ENCODE results near the gene SPG7. TPM values are rescaled to one million over a fixed set of nuclear protein-coding genes. Genes with fewer than 3 reads are reported as not detected.

Gene SPG7
- total RNA-seq, 4 donors from 2014 or later: 66.6 to 208 (median 144) TPM

- intact Hi-C loops (cut with DNase I; ENCODE audit: low total_unique reads): no loop called here
Measured at GRCh38 chr16:89466920-89467319, 41.3 kb upstream of the SPG7 start.

GRCh38 chr16:89467382-89467781 lies 40.8 kb upstream of the SPG7 start:
- peaks cover 1 to 7% of the 10 kb centered on the region in 2 donors for H3K4me1 ChIP-seq
- intact Hi-C loops (cut with DNase I; ENCODE audit: low total_unique reads): no loop called here

More at GRCh38 chr16:89466920-89467319, 41.3 kb upstream of the SPG7 start:
- Histone ChIP-seq H3K9me3 (no peaks in the 10 kb centered on the region), H3K36me3 (no peaks in the 10 kb centered on the region), H3K4me3 (no peak overlapping the region), H3K27ac (no peak overlapping the region), H3K27me3 (no peaks in the 10 kb centered on the region), H3K4me1 (peaks cover 0 to 7% of the 10 kb centered on the region in 2 donors)
- DNase-seq: no peak
- TF ChIP-seq, protein P1, sequence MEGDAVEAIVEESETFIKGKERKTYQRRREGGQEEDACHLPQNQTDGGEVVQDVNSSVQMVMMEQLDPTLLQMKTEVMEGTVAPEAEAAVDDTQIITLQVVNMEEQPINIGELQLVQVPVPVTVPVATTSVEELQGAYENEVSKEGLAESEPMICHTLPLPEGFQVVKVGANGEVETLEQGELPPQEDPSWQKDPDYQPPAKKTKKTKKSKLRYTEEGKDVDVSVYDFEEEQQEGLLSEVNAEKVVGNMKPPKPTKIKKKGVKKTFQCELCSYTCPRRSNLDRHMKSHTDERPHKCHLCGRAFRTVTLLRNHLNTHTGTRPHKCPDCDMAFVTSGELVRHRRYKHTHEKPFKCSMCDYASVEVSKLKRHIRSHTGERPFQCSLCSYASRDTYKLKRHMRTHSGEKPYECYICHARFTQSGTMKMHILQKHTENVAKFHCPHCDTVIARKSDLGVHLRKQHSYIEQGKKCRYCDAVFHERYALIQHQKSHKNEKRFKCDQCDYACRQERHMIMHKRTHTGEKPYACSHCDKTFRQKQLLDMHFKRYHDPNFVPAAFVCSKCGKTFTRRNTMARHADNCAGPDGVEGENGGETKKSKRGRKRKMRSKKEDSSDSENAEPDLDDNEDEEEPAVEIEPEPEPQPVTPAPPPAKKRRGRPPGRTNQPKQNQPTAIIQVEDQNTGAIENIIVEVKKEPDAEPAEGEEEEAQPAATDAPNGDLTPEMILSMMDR (IDR thresholded peaks at IDR 0.05): no peak
- no peak for TF ChIP-seq POLR2A (IDR thresholded peaks at IDR 0.05)

DNA sequence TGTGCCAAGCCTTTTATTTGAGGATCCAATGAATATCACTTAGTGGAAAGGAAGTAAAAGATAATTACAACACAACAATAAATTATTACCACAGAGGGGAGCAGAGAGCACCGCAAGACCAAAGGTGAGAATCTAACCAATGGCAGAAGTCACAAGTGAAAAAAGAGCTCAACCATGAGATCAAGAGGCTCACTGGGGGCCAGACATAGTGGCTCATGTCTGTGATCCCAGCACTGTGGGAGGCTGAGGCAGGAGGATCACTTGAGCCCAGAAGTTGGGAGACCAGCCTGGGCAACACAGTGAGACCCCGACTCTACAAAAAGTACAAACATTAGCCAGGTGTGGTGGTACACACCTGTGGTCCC lies 35.5 kb upstream of the SPG7 start:
- Histone ChIP-seq H3K27me3 (no peaks in the 10 kb centered on the region), H3K27ac (no peak overlapping the region), H3K4me3 (no peak overlapping the region), H3K9me3 (no peaks in the 10 kb centered on the region), H3K4me1 (peaks cover 2 to 3% of the 10 kb centered on the region in 2 donors), H3K36me3 (no peaks in the 10 kb centered on the region)
- DNase-seq: no peak
- intact Hi-C loops (cut with DNase I; ENCODE audit: low total_unique reads): no loop called here
- TF ChIP-seq POLR2A (IDR thresholded peaks at IDR 0.05): no peak
- TF ChIP-seq, protein P1 (IDR thresholded peaks at IDR 0.05): no peak

More at GRCh38 chr16:89467382-89467781, 40.8 kb upstream of the SPG7 start:
- Histone ChIP-seq H3K27ac (no peak overlapping the region), H3K36me3 (no peaks in the 10 kb centered on the region), H3K4me3 (no peak overlapping the region), H3K27me3 (no peaks in the 10 kb centered on the region), H3K9me3 (no peaks in the 10 kb centered on the region)
- DNase-seq: no peak
- TF ChIP-seq, protein P1 (IDR thresholded peaks at IDR 0.05): no peak
- TF ChIP-seq POLR2A (IDR thresholded peaks at IDR 0.05): no peak

GRCh38 chr16:89473136-89473712 lies 35.0 kb upstream of the SPG7 start:
- no peak for DNase-seq
- peaks cover 3 to 6% of the 10 kb centered on the region in 2 donors for H3K4me1 ChIP-seq
- intact Hi-C loops (cut with DNase I; ENCODE audit: low total_unique reads): no loop called here
- H3K9me3 ChIP-seq: no peaks in the 10 kb centered on the region
- H3K27ac ChIP-seq: no peak overlapping the region
- H3K4me3 ChIP-seq: no peak overlapping the region
- H3K36me3 ChIP-seq: no peaks in the 10 kb centered on the region
- TF ChIP-seq, protein P1 (IDR thresholded peaks at IDR 0.05): no peak
- TF ChIP-seq POLR2A (IDR thresholded peaks at IDR 0.05): no peak
- H3K27me3 ChIP-seq: no peaks in the 10 kb centered on the region

- DNase-seq: no peak
- Histone ChIP-seq H3K4me1 (peaks cover 3 to 6% of the 10 kb centered on the region in 2 donors), H3K4me3 (no peak overlapping the region), H3K9me3 (no peaks in the 10 kb centered on the region), H3K27me3 (no peaks in the 10 kb centered on the region), H3K27ac (no peak overlapping the region), H3K36me3 (no peaks in the 10 kb centered on the region)
- TF ChIP-seq, protein P1 (IDR thresholded peaks at IDR 0.05): no peak
- TF ChIP-seq POLR2A (IDR thresholded peaks at IDR 0.05): no peak
- intact Hi-C loops (cut with DNase I; ENCODE audit: low total_unique reads): no loop called here
Measured at GRCh38 chr16:89473791-89474414, 34.3 kb upstream of the SPG7 start.
